GM23338 (cell line): ENCODE measurements around the gene ANKRD44. TPM values are rescaled to one million over a fixed set of nuclear protein-coding genes. Genes with fewer than 3 reads are reported as not detected.

Source experiments
- ATAC-seq: fragments of 200-7000 bp; cut with Tn5 transposase; 3 replicates; pipeline ENCODE4 v1.9.1; 2020
- DNase-seq: peaks from one replicate; pipeline ENCODE4 v3.0.0-alpha.2; 2015; ENCODE audit warnings: low spot score
- H2AFZ ChIP-seq: fragments of 200-600 bp; sonication (generic); 2 replicates; pipeline ENCODE4 v1.8.0; 2016; ENCODE audit warnings: antibody characterized with exemption, mild to moderate bottlenecking, moderate library complexity
- H3F3A ChIP-seq: fragments of 200-600 bp; sonication (generic); replicated peaks from 2 replicates; pipeline ENCODE4 v1.8.0; 2017; ENCODE audit warnings: antibody characterized with exemption, mixed run types, low read depth
- H3K27ac ChIP-seq: fragments of 200-600 bp; sonication (generic); 2 replicates; pipeline ENCODE4 v1.6.1; 2016; ENCODE audit warnings: low read depth
- H3K27me3 ChIP-seq: fragments of 200-600 bp; sonication (generic); 2 replicates; pipeline ENCODE4 v1.8.0; 2016; ENCODE audit warnings: mild to moderate bottlenecking, mixed run types, moderate library complexity; ENCODE audit not compliant: insufficient read depth
- H3K36me3 ChIP-seq: fragments of 200-600 bp; sonication (generic); 2 replicates; pipeline ENCODE4 v1.8.0; 2016; ENCODE audit warnings: mild to moderate bottlenecking; ENCODE audit not compliant: insufficient read depth
- H3K4me1 ChIP-seq: fragments of 200-600 bp; sonication (generic); 2 replicates; pipeline ENCODE4 v1.8.0; 2016; ENCODE audit warnings: mild to moderate bottlenecking, moderate library complexity; ENCODE audit not compliant: insufficient read depth
- H3K4me2 ChIP-seq: fragments of 200-600 bp; sonication (generic); 2 replicates; pipeline ENCODE4 v1.7.1; 2017; ENCODE audit warnings: mixed run types
- H3K4me3 ChIP-seq: fragments of 200-600 bp; sonication (generic); 2 replicates; pipeline ENCODE4 v1.6.1; 2016; ENCODE audit warnings: mixed run types
- H3K79me2 ChIP-seq: fragments of 200-600 bp; sonication (generic); replicated peaks from 2 replicates; pipeline ENCODE4 v1.8.0; 2017; ENCODE audit warnings: mild to moderate bottlenecking; ENCODE audit not compliant: insufficient read depth
- H3K9me2 ChIP-seq: fragments of 200-600 bp; sonication (generic); 2 replicates; pipeline ENCODE4 v1.8.0; 2017; ENCODE audit not compliant: insufficient read depth
- H4K20me1 ChIP-seq: fragments of 200-600 bp; sonication (generic); replicated peaks from 2 replicates; pipeline ENCODE4 v1.8.0; 2017; ENCODE audit warnings: mild to moderate bottlenecking; ENCODE audit not compliant: insufficient read depth
- H3K27ac Mint-ChIP-seq: 2 replicates; pipeline ENCODE4 v1.8.0; 2020; ENCODE audit warnings: inconsistent platforms, mild to moderate bottlenecking, moderate library complexity, mixed read lengths
- H3K27me3 Mint-ChIP-seq: 3 replicates; pipeline ENCODE4 v1.8.0; 2022; ENCODE audit warnings: low read depth, mild to moderate bottlenecking, moderate library complexity, mixed read lengths, inconsistent platforms; ENCODE audit not compliant: insufficient read depth, poor library complexity
- H3K36me3 Mint-ChIP-seq: 3 replicates; pipeline ENCODE4 v1.8.0; 2021; ENCODE audit warnings: low read depth, mild to moderate bottlenecking, inconsistent platforms, moderate library complexity, mixed read lengths
- H3K4me1 Mint-ChIP-seq: 3 replicates; pipeline ENCODE4 v1.8.0; 2020; ENCODE audit warnings: mild to moderate bottlenecking, inconsistent platforms, mixed read lengths
- H3K4me3 Mint-ChIP-seq: 3 replicates; pipeline ENCODE4 v1.8.0; 2021; ENCODE audit warnings: moderate library complexity, mild to moderate bottlenecking, inconsistent platforms, mixed read lengths
- H3K9me3 Mint-ChIP-seq: 3 replicates; pipeline ENCODE4 v1.8.0; 2020; ENCODE audit warnings: moderate library complexity, mild to moderate bottlenecking, inconsistent platforms, mixed read lengths
- EZH2 ChIP-seq: fragments of 200-600 bp; sonication (generic); IDR thresholded peaks from one replicate; pipeline ENCODE4 v1.8.0; 2017; ENCODE audit warnings: antibody characterized with exemption, mild to moderate bottlenecking, low read depth; ENCODE audit not compliant: unreplicated experiment
- EZH2phosphoT487 ChIP-seq: fragments of 200-600 bp; sonication (generic); IDR thresholded peaks from one replicate; pipeline ENCODE4 v1.8.1; 2018; ENCODE audit warnings: antibody characterized with exemption; ENCODE audit not compliant: unreplicated experiment
- JUNB ChIP-seq: IDR thresholded peaks from one replicate; pipeline ENCODE4 v1.6.1; 2016; ENCODE audit warnings: antibody characterized with exemption; ENCODE audit not compliant: unreplicated experiment
- POLR2AphosphoS5 ChIP-seq: IDR thresholded peaks from 2 replicates; pipeline ENCODE4 v1.6.1; 2016; ENCODE audit warnings: antibody characterized with exemption, low read depth
- STAT1 ChIP-seq: IDR thresholded peaks from one replicate; pipeline ENCODE4 v1.6.1; 2016; ENCODE audit warnings: antibody characterized with exemption; ENCODE audit not compliant: unreplicated experiment
- ZNF114 ChIP-seq: fragments of 250-450 bp; sonication (Bioruptor Pico); IDR thresholded peaks from 2 replicates; pipeline ENCODE4 v1.5.0; 2020; ENCODE audit warnings: mild to moderate bottlenecking, moderate library complexity
- ZNF331 ChIP-seq: fragments of 250-450 bp; sonication (Bioruptor Pico); IDR thresholded peaks from 2 replicates; pipeline ENCODE4 v1.5.0; 2020; ENCODE audit warnings: low read depth, mild to moderate bottlenecking, moderate library complexity
- ZNF462 ChIP-seq: fragments of 250-450 bp; sonication (Bioruptor Pico); IDR thresholded peaks from 2 replicates; pipeline ENCODE4 v1.5.0; 2020; ENCODE audit warnings: mild to moderate bottlenecking, moderate library complexity
- polyA plus RNA-seq: library from polyadenylated mRNA; unstranded; fragments of >200 nt; fragmentation: Nextera tagmentation; extraction: Ambion mirVana; gene quantifications from 2 replicates; pipeline ENCODE4 v1.2.1, GENCODE V29; 2016
- total RNA-seq: library from RNA; depleted of rRNA; stranded (reverse); fragments of >200 nt; shearing (Covaris generic); gene quantifications from 2 replicates; pipeline ENCODE4 v1.2.3, GENCODE V29; 2014
- TF ChIP-seq, protein P1 (sequence below), 2 experiments: fragments of 200-600 bp in 1 of 2; sonication (generic) in 1 of 2; conservative IDR thresholded peaks; 2 replicates each; pipeline versions ENCODE4 v1.5.1 to v1.6.1; 2016 to 2017; ENCODE audit warnings: antibody characterized with exemption in 2 of 2, low read depth in 2 of 2, mild to moderate bottlenecking in 2 of 2, moderate library complexity in 1 of 2
- TF ChIP-seq, protein P2 (sequence below): IDR thresholded peaks from one replicate; pipeline ENCODE4 v1.6.1; 2018; ENCODE audit warnings: antibody characterized with exemption; ENCODE audit not compliant: unreplicated experiment

The ANKRD44 gene
- total and polyA plus RNA-seq, 2 experiments from 2014 or later, result 0.44 to 0.56 TPM

GRCh38 chr2:197209742-197210408, 100.7 kb downstream of the ANKRD44 start:
- H3K36me3 Mint-ChIP-seq, result no peaks in the 10 kb centered on the region
- Histone ChIP-seq H3K4me1 (no peaks in the 10 kb centered on the region), H4K20me1 (no peaks in the 10 kb centered on the region), H2AFZ (no peak overlapping the region), H3K9me2 (no peaks in the 10 kb centered on the region), H3K79me2 (no peaks in the 10 kb centered on the region), H3K27me3 (no peaks in the 10 kb centered on the region), H3K4me3 (no peak overlapping the region), H3K4me2 (no peak overlapping the region), H3K36me3 (no peaks in the 10 kb centered on the region), H3F3A (no peaks in the 10 kb centered on the region), H3K27ac (no peak overlapping the region)
- no peak overlapping the region for H3K4me3 Mint-ChIP-seq
- DNase-seq (no peak), ATAC-seq (no peak)
- H3K27me3 Mint-ChIP-seq, result peaks cover 2% of the 10 kb centered on the region
- H3K4me1 Mint-ChIP-seq, result no peaks in the 10 kb centered on the region
- TF ChIP-seq ZNF114 (CRISPR knock-in tag) (no peak), STAT1 (no peak), POLR2AphosphoS5 (no peak)
- no peaks in the 10 kb centered on the region for H3K9me3 Mint-ChIP-seq
- H3K27ac Mint-ChIP-seq, result no peak overlapping the region

DNA sequence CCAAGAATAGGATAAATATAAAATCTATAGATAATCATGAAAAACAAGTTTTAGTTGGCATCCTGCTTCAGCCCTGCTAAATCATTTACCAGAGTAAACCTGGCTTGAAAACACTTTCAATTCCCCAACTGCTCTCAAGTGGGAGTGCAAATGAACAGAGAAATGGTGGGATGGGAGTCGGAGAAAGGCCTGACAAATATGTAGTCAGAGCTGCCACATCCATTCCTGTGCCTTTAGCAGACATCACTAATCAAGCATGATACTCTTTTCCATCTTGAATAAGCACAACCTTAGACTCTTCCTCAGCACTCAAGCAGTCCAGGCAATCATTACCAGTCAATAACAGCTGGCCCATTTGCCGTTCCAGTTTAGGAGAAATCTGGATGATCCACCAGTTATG, 101.3 kb downstream of the ANKRD44 start:
- H3K27ac Mint-ChIP-seq, result no peak overlapping the region
- H3K4me3 ChIP-seq, result no peak overlapping the region
- ATAC-seq, result no peak

More for the DNA sequence above, 101.3 kb downstream of the ANKRD44 start:
- no peaks in the 10 kb centered on the region for H3K79me2 ChIP-seq
- H3F3A ChIP-seq, result no peaks in the 10 kb centered on the region
- no peaks in the 10 kb centered on the region for H3K27me3 ChIP-seq
- Mint-ChIP-seq H3K4me3 (no peak overlapping the region), H3K4me1 (no peaks in the 10 kb centered on the region), H3K9me3 (no peaks in the 10 kb centered on the region), H3K27me3 (peaks cover 2% of the 10 kb centered on the region), H3K36me3 (no peaks in the 10 kb centered on the region)
- H3K9me2 ChIP-seq, result no peaks in the 10 kb centered on the region
- H3K4me2 ChIP-seq, result no peak overlapping the region
- no peak overlapping the region for H3K27ac ChIP-seq
- H2AFZ ChIP-seq, result no peak overlapping the region
- TF ChIP-seq, protein P1, sequence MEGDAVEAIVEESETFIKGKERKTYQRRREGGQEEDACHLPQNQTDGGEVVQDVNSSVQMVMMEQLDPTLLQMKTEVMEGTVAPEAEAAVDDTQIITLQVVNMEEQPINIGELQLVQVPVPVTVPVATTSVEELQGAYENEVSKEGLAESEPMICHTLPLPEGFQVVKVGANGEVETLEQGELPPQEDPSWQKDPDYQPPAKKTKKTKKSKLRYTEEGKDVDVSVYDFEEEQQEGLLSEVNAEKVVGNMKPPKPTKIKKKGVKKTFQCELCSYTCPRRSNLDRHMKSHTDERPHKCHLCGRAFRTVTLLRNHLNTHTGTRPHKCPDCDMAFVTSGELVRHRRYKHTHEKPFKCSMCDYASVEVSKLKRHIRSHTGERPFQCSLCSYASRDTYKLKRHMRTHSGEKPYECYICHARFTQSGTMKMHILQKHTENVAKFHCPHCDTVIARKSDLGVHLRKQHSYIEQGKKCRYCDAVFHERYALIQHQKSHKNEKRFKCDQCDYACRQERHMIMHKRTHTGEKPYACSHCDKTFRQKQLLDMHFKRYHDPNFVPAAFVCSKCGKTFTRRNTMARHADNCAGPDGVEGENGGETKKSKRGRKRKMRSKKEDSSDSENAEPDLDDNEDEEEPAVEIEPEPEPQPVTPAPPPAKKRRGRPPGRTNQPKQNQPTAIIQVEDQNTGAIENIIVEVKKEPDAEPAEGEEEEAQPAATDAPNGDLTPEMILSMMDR (conservative IDR thresholded peaks at IDR 0.05; ENCODE audit: low read depth in 2 of 2), result no peak
- TF ChIP-seq EZH2phosphoT487, result no peak
- no peak for TF ChIP-seq STAT1
- no peak for TF ChIP-seq ZNF331 (CRISPR knock-in tag)
- no peak for TF ChIP-seq JUNB
- no peak for TF ChIP-seq ZNF462 (CRISPR knock-in tag)
- no peak for TF ChIP-seq EZH2
- TF ChIP-seq, protein P2, sequence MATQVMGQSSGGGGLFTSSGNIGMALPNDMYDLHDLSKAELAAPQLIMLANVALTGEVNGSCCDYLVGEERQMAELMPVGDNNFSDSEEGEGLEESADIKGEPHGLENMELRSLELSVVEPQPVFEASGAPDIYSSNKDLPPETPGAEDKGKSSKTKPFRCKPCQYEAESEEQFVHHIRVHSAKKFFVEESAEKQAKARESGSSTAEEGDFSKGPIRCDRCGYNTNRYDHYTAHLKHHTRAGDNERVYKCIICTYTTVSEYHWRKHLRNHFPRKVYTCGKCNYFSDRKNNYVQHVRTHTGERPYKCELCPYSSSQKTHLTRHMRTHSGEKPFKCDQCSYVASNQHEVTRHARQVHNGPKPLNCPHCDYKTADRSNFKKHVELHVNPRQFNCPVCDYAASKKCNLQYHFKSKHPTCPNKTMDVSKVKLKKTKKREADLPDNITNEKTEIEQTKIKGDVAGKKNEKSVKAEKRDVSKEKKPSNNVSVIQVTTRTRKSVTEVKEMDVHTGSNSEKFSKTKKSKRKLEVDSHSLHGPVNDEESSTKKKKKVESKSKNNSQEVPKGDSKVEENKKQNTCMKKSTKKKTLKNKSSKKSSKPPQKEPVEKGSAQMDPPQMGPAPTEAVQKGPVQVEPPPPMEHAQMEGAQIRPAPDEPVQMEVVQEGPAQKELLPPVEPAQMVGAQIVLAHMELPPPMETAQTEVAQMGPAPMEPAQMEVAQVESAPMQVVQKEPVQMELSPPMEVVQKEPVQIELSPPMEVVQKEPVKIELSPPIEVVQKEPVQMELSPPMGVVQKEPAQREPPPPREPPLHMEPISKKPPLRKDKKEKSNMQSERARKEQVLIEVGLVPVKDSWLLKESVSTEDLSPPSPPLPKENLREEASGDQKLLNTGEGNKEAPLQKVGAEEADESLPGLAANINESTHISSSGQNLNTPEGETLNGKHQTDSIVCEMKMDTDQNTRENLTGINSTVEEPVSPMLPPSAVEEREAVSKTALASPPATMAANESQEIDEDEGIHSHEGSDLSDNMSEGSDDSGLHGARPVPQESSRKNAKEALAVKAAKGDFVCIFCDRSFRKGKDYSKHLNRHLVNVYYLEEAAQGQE, result no peak
- no peaks in the 10 kb centered on the region for H3K4me1 ChIP-seq
- no peak for DNase-seq
- no peaks in the 10 kb centered on the region for H4K20me1 ChIP-seq
- H3K36me3 ChIP-seq, result no peaks in the 10 kb centered on the region
